Fibroblast of skin of back (primary cell): ENCODE measurements around the gene OTUD1. TPM values are rescaled to one million over a fixed set of nuclear protein-coding genes. Genes with fewer than 3 reads are reported as not detected.
"Not testable (repeated sequence)": the region's sequence is repeated elsewhere in the genome, so short reads cannot be mapped to it uniquely, and the experiment has no call there.

Source experiments
- DNase-seq: peaks from one replicate; pipeline ENCODE4 v3.0.0-alpha.2; 2013
- polyA plus RNA-seq, 2 experiments: library from polyadenylated mRNA; unstranded; fragments of 120-200 nt; gene quantifications; one replicate each; pipeline ENCODE4 v1.2.1, GENCODE V29; 2013; ENCODE audit not compliant: insufficient read length in 2 of 2

The OTUD1 gene
- polyA plus RNA-seq (2013, experiment 1 of 2; ENCODE audit: insufficient read length), result 4.5 TPM
- polyA plus RNA-seq (2013, experiment 2 of 2; ENCODE audit: insufficient read length), result 5.6 TPM

GRCh38 chr10:23438547-23439451 lies at the start of gene OTUD1:
OTUD1 (plus strand) TSS chr10:23439075; CDS start chr10:23439458, 383 bp downstream.
- peak; percentile 92 for DNase-seq

GRCh38 chr10:23390408-23390807 lies 48.5 kb upstream of the OTUD1 start:
- not testable (repeated sequence) for DNase-seq

- DNase-seq, result no peak
Observed at GRCh38 chr10:23390809-23391208, 48.1 kb upstream of the OTUD1 start.

- DNase-seq, result no peak
Observed at GRCh38 chr10:23391821-23392220, 47.1 kb upstream of the OTUD1 start.

- DNase-seq, result no peak
Observed at GRCh38 chr10:23395017-23395416, 43.9 kb upstream of the OTUD1 start.

- DNase-seq, result no peak
Observed at GRCh38 chr10:23396695-23397094, 42.2 kb upstream of the OTUD1 start.

GRCh38 chr10:23399701-23400144 lies 39.2 kb upstream of the OTUD1 start:
- DNase-seq, result peak; percentile 85

- DNase-seq, result no peak
Observed at GRCh38 chr10:23402856-23403255, 36.0 kb upstream of the OTUD1 start.

GRCh38 chr10:23403278-23403677 lies 35.6 kb upstream of the OTUD1 start:
- DNase-seq, result no peak

GRCh38 chr10:23403719-23404118 lies 35.2 kb upstream of the OTUD1 start:
- DNase-seq, result no peak

- DNase-seq, result peak; percentile 10
Observed at GRCh38 chr10:23404461-23404980, 34.4 kb upstream of the OTUD1 start.

- DNase-seq, result no peak
Observed at GRCh38 chr10:23405540-23405939, 33.3 kb upstream of the OTUD1 start.

GRCh38 chr10:23406409-23406808 lies 32.5 kb upstream of the OTUD1 start:
- no peak for DNase-seq

GRCh38 chr10:23408330-23408976 lies 30.4 kb upstream of the OTUD1 start:
- peak; percentile 26 for DNase-seq

- DNase-seq, result peak; percentile 77
Observed at GRCh38 chr10:23412223-23412622, 26.7 kb upstream of the OTUD1 start.

GRCh38 chr10:23413629-23414089 lies 25.2 kb upstream of the OTUD1 start:
- DNase-seq, result no peak

GRCh38 chr10:23414658-23415057 lies 24.2 kb upstream of the OTUD1 start:
- no peak for DNase-seq

GRCh38 chr10:23417254-23417653 lies 21.6 kb upstream of the OTUD1 start:
- no peak for DNase-seq

- DNase-seq, result no peak
Observed at GRCh38 chr10:23418051-23418681, 20.7 kb upstream of the OTUD1 start.

- DNase-seq, result no peak
Observed at GRCh38 chr10:23419201-23419600, 19.7 kb upstream of the OTUD1 start.

GRCh38 chr10:23419655-23420329 lies 19.1 kb upstream of the OTUD1 start:
- DNase-seq, result no peak

- no peak for DNase-seq
Observed at GRCh38 chr10:23421397-23421796, 17.5 kb upstream of the OTUD1 start.
